ENCODE results near the gene ATP5PF.
"Not testable (repeated sequence)": the region's sequence is repeated elsewhere in the genome, so short reads cannot be mapped to it uniquely, and the experiment has no call there.

The ATP5PF gene

GRCh38 chr21:25721987-25722386, 12.7 kb downstream of the ATP5PF start:
- no peak for DNase-seq

DNA sequence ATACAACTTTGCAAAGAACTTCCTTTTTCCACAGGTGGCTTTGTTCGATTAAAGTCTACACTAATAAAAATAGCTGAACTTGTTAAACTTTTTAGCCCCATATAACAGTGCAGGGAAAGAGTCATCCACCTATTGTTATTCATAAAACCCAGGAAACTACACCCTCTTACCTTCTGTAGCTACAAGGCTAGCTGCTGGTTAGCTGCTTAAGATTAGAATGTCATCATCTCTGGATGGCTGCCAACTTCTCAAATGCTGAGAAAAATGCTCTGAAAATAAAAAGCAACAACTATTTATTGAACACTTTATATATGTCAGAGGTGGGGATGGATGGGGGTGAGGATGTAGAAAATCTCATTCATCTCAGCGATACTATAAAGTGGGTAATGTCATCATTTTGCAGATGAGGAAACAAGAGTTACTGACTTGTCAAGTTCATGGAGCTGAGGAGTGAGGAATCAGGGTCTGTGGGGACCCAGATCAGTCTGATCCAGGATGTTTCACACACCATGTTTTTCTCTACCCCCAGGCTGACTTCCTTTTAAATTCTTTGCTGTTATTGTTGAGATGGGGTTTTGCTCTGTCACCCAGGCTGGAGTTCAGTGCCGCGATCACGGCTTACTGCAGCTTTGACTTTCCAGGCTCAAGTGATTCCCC, 17.1 kb downstream of the ATP5PF start:
- DNase-seq: no peak

GRCh38 chr21:25714066-25714465, 20.6 kb downstream of the ATP5PF start:
- not testable (repeated sequence) for DNase-seq

- DNase-seq: no peak
These were observed 24.2 kb downstream of the ATP5PF start for GRCh38 chr21:25710550-25710949.

DNA sequence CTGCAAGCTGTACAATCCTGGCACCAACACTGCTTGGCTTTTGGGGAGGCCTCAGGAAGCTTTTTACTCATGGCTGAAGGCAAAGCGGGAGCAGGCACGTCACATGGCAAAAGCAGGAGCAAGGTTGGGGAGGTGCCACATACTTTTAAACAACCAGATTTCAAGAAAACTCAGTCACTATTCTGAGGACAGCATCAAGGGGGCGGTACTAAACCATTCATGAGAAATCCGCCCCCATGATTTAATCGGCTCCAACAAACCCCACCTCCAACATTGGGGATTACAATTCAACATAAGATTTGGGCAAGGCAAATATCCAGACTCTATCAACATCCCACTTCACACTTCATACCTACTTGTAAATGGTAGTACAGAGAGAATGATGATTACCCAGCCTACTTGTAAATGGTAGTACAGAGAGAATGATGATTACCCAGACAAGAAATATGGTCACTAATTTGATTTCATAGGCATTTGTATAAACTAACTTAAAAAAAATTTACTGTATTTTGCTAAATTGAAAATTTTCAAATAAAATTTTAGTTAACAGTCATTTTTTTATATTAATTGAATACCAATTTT, 24.9 kb downstream of the ATP5PF start:
- DNase-seq: no peak

- DNase-seq: peak; percentile 69
These were observed 26.1 kb downstream of the ATP5PF start for GRCh38 chr21:25708467-25709065.

GRCh38 chr21:25701529-25701928, 33.2 kb downstream of the ATP5PF start:
- DNase-seq: no peak

DNA sequence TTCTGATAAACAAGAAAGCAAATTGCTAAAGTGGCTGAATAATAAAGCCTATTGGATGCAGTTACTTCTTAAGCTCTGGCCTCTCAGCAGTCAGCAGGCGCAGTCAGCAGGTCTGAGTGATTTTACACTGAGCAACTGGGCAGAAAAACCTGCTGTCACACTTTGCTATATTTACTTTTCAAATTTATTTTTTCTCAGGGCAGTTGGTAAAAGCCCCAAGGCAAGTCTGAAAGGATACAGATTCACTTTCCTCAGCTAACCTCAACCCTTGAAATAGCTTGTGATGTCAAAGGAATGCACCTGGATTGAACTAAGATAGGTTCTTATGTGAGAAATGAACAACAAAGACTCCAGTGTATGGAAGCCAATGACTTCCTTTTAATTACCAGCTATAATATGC, 34.0 kb downstream of the ATP5PF start:
- no peak for DNase-seq

GRCh38 chr21:25695461-25695860, 39.2 kb downstream of the ATP5PF start:
- not testable (repeated sequence) for DNase-seq

- DNase-seq: no peak
These were observed 42.7 kb downstream of the ATP5PF start for GRCh38 chr21:25691976-25692375.

DNA sequence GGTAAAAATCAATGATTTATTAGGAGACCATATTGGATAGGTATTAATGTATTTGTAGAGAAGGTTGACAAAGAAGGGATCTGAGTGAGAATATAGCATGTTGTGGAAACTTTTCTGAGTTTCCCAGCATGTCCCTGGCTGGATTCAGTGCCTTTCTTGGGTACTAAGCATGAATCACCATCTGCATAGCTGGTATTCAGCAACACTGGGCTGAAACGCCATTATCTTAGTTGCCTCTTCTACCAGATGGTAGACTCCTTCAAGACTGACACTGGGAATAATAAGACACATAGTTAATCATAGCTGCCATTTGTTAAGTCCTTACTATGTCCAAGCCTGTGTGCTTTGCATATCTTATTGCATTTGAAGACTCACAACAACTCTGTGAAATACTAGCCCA, 45.5 kb downstream of the ATP5PF start:
- DNase-seq: no peak

DNA sequence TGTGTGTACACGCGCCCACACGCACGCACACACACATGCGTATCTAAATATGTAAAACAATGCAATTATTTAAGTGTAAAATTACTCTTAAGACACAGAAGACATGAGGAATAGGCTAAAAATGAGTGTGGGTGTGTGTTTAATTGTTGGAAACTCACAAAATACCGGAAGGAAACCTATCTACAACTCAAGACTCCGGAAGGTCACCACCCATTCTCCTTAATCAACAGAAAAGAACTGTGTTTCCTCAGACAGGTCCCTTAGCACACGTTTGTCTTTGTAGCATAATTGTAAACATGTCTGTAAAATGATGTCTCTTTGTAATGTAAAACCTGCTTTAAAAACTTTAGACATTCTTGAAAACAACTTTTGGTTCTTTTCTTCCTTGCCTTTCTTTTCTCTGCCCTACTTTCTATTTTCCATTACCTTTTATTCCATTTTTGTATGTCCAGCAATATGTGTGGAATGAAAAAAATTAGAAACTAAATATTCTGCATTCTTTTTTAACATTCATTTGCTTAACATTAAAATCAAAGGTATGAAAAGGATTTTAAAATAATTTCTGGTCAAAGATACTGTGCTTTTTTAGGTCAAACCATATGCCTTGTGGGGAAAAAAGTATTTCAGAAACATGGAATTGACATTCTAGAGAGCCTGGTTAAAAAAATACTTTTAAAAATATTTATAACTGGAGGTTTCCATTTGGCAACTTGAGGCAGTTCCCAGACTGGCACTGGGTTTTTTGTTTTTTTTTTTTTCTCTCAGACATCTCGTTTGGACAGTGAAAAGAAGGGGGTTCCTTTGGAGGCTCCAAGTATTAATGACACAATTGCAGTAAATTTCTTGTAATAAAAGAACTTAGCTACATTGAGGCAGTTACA, 46.2 kb downstream of the ATP5PF start:
- no peak for DNase-seq

GRCh38 chr21:25687787-25688186, 46.9 kb downstream of the ATP5PF start:
- DNase-seq: no peak

DNA sequence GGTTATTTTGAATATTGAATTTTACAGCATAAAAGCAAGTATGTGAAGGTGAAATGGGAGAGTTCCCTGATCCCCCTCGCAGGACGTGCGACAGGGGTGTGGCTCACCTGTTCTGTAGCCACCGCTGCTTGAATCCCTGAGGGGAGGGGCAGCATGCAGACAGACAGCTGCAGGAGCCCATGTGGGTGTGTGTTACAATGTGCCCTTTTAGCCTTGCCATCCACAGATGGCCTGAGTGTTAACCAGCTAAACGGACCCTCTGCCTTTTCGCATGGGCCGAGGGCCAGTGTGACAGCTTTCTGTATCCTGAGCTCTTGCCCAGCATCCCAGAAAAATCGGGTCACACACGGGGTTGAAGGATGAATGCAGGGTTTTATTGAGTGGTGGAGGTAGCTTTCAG, 52.3 kb downstream of the ATP5PF start:
- DNase-seq: no peak

- DNase-seq: no peak
These were observed 58.3 kb downstream of the ATP5PF start for GRCh38 chr21:25676451-25676850.
